Measurements from ENCODE around the gene MRPL45.

DNA sequence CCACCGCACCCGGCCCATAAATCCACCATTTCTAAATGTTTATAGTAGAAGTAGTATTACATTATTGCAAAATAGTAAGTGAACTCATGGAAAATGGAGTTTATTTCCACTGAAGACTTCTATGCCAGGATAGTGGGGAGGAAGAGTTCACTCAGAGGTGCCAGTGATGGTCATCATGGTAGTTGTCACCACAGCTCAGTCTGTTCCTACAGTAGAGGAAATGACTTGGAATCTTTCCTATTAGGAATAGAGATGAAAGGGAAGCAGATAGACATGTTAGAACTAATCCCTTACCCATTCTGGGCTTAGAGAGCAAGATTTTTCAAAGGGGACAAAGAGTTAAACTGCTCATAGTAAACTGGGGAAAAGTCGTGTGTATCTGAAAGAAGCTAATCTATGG is 20.1 kb downstream of the MRPL45 start:
- TF ChIP-seq RAD21 (IDR thresholded peaks at IDR 0.05; ENCODE audit: low read length) (no peak), FOXM1 (IDR thresholded peaks at IDR 0.05; ENCODE audit: low read depth) (no peak), TAF1 (IDR thresholded peaks at IDR 0.05; ENCODE audit: borderline replicate concordance, low read depth, low read length) (no peak), YY1 (IDR thresholded peaks at IDR 0.05; ENCODE audit: low read depth) (no peak), POLR2AphosphoS5 (IDR thresholded peaks at IDR 0.05; ENCODE audit: low read depth, low read length) (no peak)
- TF ChIP-seq, protein P1, sequence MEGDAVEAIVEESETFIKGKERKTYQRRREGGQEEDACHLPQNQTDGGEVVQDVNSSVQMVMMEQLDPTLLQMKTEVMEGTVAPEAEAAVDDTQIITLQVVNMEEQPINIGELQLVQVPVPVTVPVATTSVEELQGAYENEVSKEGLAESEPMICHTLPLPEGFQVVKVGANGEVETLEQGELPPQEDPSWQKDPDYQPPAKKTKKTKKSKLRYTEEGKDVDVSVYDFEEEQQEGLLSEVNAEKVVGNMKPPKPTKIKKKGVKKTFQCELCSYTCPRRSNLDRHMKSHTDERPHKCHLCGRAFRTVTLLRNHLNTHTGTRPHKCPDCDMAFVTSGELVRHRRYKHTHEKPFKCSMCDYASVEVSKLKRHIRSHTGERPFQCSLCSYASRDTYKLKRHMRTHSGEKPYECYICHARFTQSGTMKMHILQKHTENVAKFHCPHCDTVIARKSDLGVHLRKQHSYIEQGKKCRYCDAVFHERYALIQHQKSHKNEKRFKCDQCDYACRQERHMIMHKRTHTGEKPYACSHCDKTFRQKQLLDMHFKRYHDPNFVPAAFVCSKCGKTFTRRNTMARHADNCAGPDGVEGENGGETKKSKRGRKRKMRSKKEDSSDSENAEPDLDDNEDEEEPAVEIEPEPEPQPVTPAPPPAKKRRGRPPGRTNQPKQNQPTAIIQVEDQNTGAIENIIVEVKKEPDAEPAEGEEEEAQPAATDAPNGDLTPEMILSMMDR (IDR thresholded peaks at IDR 0.05), result no peak

Data from SK-N-SH (cell line).